ENCODE data around the gene CPXM2. TPM values are rescaled to one million over a fixed set of nuclear protein-coding genes. Genes with fewer than 3 reads are reported as not detected.

The CPXM2 gene
- total RNA-seq, 1 donor from 2014 or later = 0.33 TPM

DNA sequence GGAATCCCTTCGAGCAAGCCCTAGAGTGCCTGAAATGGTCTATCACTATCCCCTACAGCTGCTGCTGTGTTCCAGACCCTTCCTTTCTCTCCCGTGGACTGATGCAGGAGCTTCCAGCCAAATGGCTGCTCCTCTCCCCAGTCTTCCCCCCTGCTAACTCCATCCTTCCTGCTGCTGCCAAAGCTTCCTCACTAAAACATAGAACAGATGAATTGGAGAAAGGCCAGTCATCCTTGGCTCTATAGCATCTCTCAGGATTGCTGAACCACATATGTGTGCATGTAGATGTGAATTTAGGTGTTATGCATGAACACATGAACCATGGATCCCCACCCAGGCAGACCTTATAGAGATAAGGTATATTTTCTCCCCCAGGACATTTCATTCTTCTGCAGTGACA lies 164.8 kb downstream of the CPXM2 start:
- no peak for DNase-seq (ENCODE audit: low spot score)
- Mint-ChIP-seq H3K27ac (ENCODE audit: unreplicated experiment) (no peak overlapping the region), H3K9me3 (ENCODE audit: unreplicated experiment) (no peaks in the 10 kb centered on the region), H3K4me1 (ENCODE audit: unreplicated experiment) (no peaks in the 10 kb centered on the region), H3K4me3 (ENCODE audit: unreplicated experiment) (no peak overlapping the region), H3K27me3 (ENCODE audit: unreplicated experiment) (no peaks in the 10 kb centered on the region), H3K36me3 (ENCODE audit: low read depth, unreplicated experiment) (no peaks in the 10 kb centered on the region)
- TF ChIP-seq CTCF (IDR thresholded peaks at IDR 0.05; ENCODE audit: unreplicated experiment) = no peak

DNA sequence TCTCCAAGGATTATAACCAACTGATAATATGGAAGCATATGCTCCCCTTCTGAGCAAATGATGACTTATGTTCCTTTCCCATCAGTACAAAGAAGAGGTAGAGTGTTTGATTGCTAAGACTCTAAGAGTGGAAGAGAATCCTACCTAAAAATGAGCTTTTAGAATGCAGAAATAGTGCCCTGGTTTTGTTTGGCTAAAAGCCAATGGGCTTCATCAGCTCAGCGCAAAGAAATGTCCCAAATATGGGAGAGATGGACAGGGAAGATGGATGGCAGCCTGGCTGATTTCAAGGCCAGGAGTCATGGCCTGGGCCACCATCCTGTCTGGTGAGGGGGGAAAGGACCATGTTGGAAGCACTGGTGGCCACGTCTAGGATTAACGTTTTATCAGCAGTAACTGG lies 165.2 kb downstream of the CPXM2 start:
- no peaks in the 10 kb centered on the region for H3K27me3 Mint-ChIP-seq (ENCODE audit: unreplicated experiment)
- DNase-seq (ENCODE audit: low spot score) = no peak
- H3K9me3 Mint-ChIP-seq (ENCODE audit: unreplicated experiment) = no peaks in the 10 kb centered on the region
- no peak overlapping the region for H3K4me3 Mint-ChIP-seq (ENCODE audit: unreplicated experiment)
- no peak overlapping the region for H3K27ac Mint-ChIP-seq (ENCODE audit: unreplicated experiment)
- H3K4me1 Mint-ChIP-seq (ENCODE audit: unreplicated experiment) = no peaks in the 10 kb centered on the region
- no peaks in the 10 kb centered on the region for H3K36me3 Mint-ChIP-seq (ENCODE audit: low read depth, unreplicated experiment)
- no peak for TF ChIP-seq CTCF (IDR thresholded peaks at IDR 0.05; ENCODE audit: unreplicated experiment)

DNA sequence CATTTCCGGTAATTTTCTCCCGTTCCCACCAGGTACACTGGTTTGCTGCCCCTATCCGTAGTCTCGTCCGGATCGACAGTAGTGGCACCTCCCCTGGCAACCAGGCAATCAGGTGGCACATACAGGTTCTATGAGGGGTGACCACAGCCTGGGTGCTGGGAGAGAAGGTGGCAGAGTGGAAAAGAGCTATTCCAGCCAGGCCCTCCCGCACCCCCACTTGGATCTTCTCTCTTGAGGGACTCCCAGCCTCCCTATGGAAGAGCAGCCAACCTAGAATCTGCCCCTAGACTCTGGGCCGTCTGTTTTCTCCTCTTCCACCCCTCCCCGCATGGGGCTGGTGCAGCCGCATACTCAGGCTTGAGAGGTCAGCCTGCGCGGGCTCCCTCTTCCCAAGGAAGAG lies 166.9 kb downstream of the CPXM2 start:
- no peak for TF ChIP-seq CTCF (IDR thresholded peaks at IDR 0.05; ENCODE audit: unreplicated experiment)
- no peak overlapping the region for H3K27ac Mint-ChIP-seq (ENCODE audit: unreplicated experiment)
- DNase-seq (ENCODE audit: low spot score) = no peak
- no peaks in the 10 kb centered on the region for H3K36me3 Mint-ChIP-seq (ENCODE audit: low read depth, unreplicated experiment)
- H3K9me3 Mint-ChIP-seq (ENCODE audit: unreplicated experiment) = no peaks in the 10 kb centered on the region
- H3K4me3 Mint-ChIP-seq (ENCODE audit: unreplicated experiment) = no peak overlapping the region
- H3K4me1 Mint-ChIP-seq (ENCODE audit: unreplicated experiment) = no peaks in the 10 kb centered on the region
- no peaks in the 10 kb centered on the region for H3K27me3 Mint-ChIP-seq (ENCODE audit: unreplicated experiment)

GRCh38 chr10:123722351-123722750 lies 169.3 kb downstream of the CPXM2 start:
- no peak overlapping the region for H3K4me3 Mint-ChIP-seq (ENCODE audit: unreplicated experiment)
- no peaks in the 10 kb centered on the region for H3K36me3 Mint-ChIP-seq (ENCODE audit: low read depth, unreplicated experiment)
- no peaks in the 10 kb centered on the region for H3K4me1 Mint-ChIP-seq (ENCODE audit: unreplicated experiment)
- H3K27ac Mint-ChIP-seq (ENCODE audit: unreplicated experiment) = no peak overlapping the region
- no peak for TF ChIP-seq CTCF (IDR thresholded peaks at IDR 0.05; ENCODE audit: unreplicated experiment)
- no peaks in the 10 kb centered on the region for H3K27me3 Mint-ChIP-seq (ENCODE audit: unreplicated experiment)
- no peaks in the 10 kb centered on the region for H3K9me3 Mint-ChIP-seq (ENCODE audit: unreplicated experiment)
- no peak for DNase-seq (ENCODE audit: low spot score)

GRCh38 chr10:123721441-123722049 lies 170.1 kb downstream of the CPXM2 start:
- no peak for DNase-seq (ENCODE audit: low spot score)
- Mint-ChIP-seq H3K4me3 (ENCODE audit: unreplicated experiment) (no peak overlapping the region), H3K36me3 (ENCODE audit: low read depth, unreplicated experiment) (no peaks in the 10 kb centered on the region), H3K27ac (ENCODE audit: unreplicated experiment) (no peak overlapping the region), H3K4me1 (ENCODE audit: unreplicated experiment) (no peaks in the 10 kb centered on the region), H3K9me3 (ENCODE audit: unreplicated experiment) (no peaks in the 10 kb centered on the region), H3K27me3 (ENCODE audit: unreplicated experiment) (no peaks in the 10 kb centered on the region)
- TF ChIP-seq CTCF (IDR thresholded peaks at IDR 0.05; ENCODE audit: unreplicated experiment) = no peak
